IPS-11a (cell line): Measurements from ENCODE around the gene UTP14C.
"Not testable (repeated sequence)": the region's sequence is repeated elsewhere in the genome, so short reads cannot be mapped to it uniquely, and the experiment has no call there.

ENCODE experiments used
- H3K4me3 ChIP-seq: one replicate; pipeline ENCODE4 v1.5.1; 2013; ENCODE audit warnings: low read depth, low read length, control low read depth

Gene UTP14C, protein sequence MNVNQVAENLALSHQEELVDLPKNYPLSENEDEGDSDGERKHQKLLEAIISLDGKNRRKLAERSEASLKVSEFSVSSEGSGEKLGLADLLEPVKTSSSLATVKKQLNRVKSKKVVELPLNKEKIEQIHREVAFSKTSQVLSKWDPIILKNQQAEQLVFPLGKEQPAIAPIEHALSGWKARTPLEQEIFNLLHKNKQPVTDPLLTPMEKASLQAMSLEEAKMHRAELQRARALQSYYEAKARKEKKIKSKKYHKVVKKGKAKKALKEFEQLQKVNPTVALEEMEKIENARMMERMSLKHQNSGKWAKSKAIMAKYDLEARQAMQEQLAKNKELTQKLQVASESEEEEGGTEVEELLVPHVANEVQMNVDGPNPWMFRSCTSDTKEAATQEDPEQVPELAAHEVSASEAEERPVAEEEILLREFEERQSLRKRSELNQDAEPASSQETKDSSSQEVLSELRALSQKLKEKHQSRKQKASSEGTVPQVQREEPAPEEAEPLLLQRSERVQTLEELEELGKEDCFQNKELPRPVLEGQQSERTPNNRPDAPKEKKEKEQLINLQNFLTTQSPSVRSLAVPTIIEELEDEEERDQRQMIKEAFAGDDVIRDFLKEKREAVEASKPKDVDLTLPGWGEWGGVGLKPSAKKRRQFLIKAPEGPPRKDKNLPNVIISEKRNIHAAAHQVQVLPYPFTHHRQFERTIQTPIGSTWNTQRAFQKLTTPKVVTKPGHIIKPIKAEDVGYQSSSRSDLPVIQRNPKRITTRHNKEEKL

DNA sequence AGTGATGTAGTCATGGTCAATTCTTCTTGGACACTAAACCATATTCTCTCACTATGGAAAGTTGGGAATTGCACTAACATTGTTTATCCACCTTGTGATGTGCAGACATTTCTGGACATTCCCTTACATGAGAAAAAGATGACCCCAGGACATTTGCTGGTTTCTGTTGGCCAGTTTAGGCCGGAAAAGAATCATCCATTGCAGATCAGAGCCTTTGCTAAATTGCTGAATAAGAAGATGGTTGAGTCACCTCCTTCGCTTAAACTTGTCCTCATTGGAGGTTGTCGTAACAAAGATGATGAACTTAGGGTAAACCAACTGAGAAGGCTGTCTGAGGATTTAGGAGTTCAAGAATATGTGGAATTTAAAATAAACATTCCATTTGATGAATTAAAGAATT, at the start of gene UTP14C:
TSS of gene UTP14C (plus strand) at position 211 of the 400 bp plus-strand sequence. CDS start 4,114 bp downstream, outside the sequence.
- no peak within 1 kb of the TSS for H3K4me3 ChIP-seq

DNA sequence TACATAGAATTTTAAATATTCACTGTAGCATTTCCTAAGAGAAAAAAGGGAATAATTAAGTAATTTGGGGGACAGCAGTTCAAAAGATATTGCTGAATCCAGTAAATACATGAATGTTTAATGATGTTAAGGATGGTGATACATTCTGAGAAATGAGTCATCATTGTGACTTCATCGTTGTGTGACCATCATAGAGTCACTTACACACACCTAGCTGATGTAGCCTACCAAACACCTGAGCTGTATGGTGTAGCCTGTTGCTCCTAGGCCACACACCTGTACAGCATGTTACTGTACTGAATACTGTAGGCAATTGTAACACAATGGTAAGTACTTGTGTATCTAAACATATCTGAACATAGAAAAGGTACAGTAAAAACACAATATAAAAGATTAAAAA, 48.1 kb upstream of the UTP14C start:
- H3K4me3 ChIP-seq = no peak overlapping the region

DNA sequence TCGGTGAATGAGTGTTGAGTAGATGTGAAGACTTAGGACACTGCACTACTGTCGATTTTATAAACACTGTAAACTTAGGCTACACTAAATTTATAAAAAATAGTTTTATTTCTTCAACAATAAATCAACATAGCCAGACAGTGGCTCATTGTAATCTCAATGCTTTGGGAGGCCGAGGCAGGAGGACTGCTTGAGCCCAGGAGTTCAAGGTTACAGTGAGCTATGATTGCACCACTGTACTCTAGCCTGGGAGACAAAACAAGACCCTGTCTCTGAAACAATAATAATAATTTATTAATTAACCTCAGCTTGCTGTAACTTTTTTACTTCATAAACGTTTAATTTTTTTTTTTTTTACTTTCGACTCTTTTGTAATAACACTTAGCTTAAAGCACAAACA, 47.6 kb upstream of the UTP14C start:
- H3K4me3 ChIP-seq = no peak overlapping the region

DNA sequence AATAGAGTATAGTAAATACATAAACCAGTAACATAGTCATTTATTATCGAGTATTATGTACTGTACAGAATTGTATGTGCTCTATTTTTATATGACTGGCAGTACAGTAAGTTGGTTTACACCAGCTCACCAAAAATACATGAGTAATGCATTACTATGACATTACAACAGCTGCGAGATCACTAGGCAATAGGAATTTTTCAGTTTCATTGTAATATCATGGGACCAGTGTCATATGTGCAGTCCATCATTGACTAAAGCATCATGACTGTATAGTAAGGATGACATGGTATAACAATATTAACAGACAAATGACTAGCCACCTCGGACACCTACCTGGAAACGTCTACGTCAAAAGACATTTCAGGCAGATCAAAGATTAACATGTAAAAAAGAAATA, 46.9 kb upstream of the UTP14C start:
- H3K4me3 ChIP-seq = no peak overlapping the region

DNA sequence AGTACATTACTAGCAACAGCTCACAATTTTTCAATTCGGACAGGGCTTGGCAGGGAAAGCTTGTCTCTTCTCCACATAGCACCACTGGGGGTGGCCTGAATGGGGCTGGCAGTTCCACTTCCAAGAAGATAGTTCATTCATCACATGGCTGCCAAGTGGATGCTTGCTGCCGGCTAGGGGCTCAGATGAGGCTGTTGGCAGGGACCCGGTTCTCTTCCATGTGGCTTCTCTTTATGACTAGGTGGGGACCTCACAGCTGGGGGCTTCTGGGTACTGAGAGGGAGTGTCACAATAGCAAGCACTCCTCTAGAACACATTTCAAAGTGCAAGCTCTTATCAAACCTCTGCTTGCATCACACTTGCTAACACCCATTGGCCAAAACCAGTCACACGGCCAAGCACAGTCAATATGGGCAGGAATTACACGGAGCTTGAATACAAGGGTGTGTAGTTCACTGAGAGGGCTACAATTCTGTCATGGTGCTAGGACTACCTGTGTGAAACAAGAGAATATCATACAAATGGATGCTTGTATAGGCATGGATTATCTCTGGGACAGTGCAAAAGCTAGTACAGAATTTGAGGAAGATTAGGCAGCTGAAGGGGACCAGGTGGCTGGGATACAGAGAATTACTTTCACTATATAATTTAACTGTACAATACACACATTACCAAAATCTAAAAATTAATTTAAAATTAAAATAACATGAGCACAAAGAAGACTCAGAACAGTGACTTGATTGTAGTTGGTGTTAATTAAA, 45.5 kb upstream of the UTP14C start:
- no peak overlapping the region for H3K4me3 ChIP-seq

DNA sequence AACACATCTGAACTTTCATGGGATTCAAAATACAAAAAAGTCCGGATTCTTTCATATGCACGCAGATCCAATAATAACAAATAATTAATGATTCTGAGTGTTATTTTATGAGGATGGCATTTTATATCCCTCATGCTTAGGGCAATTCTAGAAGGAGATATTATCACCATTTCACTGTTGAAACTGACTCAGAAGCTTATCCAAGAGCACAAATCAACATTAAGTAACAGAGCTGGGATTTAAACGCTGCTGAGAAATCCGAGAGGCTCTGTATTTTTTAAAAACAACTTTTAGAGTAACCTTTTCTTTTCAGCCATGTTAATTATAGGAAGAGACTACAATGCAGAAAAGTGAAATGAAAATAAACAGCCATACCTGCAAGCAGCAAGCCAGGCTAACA, 43.6 kb upstream of the UTP14C start:
- H3K4me3 ChIP-seq = no peak overlapping the region

DNA sequence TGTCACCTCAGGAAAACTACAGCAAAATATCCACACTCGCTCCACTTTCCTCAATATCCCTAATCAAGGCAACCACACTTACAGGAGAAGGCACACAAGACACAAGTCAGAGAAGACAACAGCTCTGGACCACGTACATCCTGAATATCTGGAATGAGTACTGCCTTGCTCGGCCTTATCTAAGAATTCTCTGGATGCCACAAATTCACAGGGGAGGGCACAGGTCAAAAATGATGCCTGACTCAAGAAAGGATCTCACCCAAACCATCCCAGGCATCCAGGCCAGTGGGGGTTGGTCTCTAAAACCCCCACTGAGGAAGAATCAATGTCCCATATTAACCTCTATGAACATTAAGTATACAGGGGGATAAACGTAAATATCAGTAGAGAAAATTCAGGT, 43.1 kb upstream of the UTP14C start:
- H3K4me3 ChIP-seq = no peak overlapping the region

DNA sequence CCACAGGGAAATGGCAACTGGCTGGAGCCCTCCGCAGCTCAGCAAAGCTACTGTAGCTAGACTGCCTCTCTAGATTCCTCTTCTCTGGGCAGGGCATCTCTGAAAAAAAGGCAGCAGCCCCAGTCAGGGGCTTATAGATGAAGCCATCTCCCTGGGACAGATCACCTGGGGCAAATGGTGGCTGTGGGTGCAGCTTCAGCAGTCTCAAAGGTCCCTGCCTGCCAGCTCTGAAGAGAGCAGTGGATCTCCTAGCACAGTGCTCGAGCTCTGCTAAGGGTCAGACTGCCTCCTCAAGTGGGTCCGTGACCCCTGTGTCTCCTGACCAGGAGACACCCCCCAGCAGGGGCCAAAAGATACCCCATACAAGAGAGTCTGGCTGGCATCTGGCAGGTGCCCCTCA, 41.2 kb upstream of the UTP14C start:
- not testable (repeated sequence) for H3K4me3 ChIP-seq

DNA sequence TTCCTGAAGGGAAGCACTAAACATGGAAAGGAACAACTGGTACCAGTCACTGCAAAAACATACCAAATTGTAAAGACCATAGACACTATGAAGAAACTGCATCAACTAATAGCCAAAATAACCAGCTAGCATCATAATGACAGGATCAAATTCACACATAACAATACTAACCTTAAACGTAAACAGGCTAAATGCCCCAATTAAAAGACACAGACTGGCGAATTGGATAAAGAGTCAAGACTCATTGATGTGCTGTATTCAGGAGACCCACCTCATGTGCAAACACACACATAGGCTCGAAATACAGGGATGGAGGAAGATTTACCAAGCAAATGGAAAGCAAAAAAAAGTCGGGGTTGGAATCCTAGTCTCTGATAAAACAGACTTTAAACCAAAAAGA, 39.6 kb upstream of the UTP14C start:
- H3K4me3 ChIP-seq = not testable (repeated sequence)

DNA sequence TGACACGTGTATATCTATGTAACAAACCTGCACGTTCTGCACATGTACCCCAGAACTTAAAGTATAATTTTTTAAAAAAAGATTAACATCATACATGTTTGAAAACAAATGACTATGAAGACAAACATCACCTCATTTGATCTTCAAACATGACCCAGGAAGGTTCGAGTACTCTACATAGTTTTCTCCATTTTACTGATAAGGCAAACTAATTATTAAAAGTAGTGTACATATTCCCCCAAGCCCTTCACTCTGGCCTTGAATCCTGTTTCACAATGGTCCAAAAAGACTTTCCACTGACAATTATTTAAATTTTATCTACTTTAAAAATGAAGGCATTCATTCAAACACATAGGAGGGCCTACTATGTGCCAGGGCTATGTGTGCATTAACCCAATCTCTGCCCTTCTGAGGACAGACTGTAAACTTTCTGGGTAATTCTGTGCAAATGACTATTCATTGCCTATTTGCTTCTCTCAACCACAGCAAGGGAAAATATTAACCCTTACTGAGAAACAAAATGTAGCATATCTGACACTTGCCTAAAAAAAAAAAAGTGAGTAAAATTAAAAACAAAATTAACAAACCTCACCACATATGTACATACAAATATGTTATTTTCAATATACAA, 35.4 kb upstream of the UTP14C start:
- H3K4me3 ChIP-seq = no peak overlapping the region

DNA sequence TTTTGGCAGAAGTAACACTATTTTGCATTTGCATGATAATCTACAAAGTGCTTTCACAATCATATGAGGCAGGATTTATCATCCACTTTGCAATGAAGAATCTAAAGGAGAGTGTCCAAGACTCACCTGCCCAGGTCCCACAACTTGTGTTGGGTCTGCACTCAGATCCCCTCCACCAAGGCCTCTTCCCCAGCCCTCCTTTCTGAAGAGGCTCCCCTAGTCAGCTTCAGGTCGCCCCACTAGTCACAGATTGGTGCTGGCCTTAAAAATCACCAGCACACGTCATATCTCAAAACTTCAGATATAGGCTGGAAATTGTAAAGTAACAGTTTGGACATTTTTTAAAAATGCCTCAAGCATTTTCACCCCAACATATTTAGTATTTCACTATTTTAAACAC, 30.8 kb upstream of the UTP14C start:
- no peak overlapping the region for H3K4me3 ChIP-seq

DNA sequence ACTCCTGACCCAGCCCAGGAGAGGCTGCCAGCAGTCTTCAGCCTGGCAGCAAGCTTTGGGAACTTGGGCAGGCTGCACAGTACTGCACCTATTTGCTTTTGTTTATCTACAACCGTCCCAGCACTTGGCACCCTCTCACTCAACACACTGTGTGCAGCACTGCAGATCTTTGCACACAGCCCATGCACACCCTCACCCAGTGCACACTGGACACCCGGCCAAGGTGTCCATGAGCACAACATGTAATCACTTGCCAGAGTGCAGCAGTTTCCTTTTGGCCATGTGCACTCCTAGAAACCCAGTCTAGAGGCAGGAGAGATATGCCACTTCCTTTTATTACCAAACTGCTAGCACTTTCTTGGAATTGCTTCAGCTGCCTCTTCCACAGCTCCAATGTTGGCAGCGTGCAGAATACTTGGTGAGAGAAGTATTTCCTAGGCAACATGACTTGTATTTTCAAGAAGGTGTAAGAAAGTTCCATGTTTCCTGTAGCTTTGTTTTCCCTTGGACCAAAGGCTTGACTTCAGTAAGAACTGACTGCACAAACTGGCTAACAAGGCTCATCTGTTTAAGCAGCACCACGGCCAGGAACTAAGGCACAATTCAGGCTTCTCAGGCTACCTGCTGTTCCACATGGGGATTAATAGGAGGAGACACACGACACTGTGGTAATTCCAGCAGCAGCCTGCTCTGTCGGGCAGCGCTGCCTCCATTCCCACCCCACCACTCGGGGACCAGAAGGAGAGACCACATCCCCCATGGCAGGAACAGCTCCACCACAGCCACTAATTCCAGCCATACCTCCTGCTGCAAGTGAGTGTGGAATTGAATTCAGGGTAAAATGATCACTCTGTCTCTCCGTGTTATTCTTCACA, 28.6 kb upstream of the UTP14C start:
- no peak overlapping the region for H3K4me3 ChIP-seq

DNA sequence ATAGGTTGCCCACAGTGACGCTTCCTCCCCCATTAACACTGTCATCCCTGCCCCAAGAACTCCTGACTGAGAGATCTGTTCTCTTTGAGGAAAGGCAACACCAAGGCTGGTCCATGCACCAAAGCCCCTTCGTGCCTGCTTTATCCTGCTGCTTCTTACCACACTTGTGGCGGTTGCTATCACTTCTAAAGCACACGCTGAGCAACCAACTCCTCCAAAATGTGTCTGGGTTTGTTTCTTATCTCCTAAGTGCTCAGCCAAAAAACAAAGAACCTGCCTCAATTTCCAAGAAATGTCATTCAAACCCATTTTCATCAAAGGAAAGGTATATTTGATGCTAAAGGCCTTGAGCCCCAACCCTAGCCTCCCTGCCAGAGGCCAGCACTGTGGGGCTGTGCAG, 27.9 kb upstream of the UTP14C start:
- no peak overlapping the region for H3K4me3 ChIP-seq

DNA sequence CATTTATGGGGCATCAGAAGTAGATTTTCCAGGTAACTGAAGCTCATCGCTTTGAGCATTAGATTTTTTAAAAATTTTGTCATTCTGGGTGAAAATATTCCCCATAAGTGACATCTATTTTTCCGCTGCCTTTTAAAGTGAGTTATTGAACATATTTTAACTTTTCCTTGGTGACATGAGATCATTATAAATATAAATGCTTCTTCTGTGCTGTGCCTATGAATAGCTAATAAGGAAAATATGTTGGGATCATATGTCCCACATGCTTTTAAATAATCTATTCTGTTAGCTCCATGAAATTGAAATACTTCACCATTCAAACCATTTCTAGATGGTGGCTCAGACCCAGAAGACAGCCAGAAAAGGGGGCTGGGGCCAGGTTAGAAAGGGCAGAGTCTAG, 27.3 kb upstream of the UTP14C start:
- no peak overlapping the region for H3K4me3 ChIP-seq

DNA sequence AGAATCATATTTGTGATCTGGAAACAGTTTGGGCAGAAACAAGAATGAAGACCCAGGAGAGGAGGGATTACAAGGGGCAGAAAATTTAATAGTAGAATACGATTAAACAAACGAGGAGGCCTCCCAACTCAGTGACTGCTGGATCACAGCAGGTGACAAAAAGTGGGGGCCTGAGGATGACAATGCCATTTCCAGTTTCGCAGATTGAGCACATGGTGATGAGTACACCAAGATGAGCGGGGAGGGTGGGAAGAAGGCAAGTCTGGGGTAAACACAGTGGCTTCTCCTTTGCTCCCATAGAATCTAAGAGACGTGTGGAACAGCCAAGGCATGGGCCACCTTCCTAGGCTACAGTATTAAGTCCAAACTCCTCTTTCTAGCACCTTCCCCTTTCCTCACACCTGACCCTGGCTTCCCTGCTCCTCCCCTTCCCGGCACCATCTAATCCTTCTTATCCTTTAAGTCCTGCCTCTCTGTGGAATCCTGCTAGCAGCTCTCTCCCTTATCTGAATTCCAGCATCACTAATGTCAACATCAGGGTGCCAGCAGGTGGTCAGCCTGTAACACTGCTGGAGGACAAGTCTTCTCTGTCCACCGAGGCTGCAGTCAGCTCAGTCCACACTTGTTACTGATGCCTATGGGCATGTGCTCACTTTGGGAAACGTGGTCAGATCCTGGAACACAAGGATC, 26.7 kb upstream of the UTP14C start:
- H3K4me3 ChIP-seq = no peak overlapping the region

DNA sequence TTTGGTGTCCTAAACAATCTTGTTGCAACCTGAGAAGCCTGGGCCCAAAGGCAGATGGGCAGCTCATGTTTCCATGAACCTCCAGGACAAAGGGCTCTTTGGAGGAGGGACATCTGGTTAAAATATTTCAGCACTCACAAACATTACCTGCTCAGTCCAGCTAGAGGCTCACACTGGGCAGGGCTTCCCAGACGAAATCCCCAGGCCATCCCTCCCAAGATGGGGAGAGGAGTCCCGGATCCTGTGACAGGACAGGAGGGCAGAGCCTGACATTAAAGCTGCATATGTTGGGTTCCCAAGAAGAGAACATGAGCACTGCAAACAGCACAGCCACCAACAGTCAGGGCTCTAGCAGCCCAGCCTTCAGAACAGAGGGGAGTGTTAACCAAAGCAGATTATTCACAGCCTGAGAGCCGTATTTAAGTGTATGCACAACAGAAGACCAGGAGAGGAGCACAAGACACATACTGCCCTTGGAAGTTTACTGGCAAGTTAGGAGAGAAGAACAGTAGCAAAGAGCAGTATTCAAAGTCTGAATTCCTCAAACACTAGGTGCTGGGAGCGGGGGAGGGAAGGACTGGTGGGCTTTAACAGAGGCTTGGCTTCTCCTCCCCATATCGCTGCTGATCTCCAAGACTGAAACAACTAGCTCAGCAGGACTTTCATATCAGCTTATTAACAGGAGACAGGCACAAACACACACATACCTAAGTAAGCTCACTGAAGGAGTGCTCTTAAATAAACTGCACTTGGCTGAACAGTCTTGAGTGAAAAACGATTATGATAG, 25.6 kb upstream of the UTP14C start:
- no peak overlapping the region for H3K4me3 ChIP-seq

DNA sequence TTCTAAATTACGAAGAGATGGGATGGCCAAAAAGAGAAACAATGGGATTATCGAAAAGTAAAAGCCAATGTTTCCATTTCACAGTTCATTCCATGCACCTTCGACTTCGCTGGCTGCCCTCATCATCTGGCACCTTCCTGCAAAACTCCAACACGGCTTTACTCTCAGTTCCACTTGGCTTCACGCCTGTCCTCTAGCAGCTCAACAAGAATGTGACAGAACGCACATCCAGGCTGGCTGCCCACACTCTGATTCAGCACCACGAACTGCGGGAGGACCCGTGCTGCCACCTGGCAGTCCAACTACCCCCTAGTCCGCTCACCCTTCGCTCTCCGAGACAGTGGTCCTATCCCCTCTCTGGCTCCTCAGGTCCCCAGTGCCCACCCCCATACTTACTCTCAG, 25.0 kb upstream of the UTP14C start:
- no peak overlapping the region for H3K4me3 ChIP-seq

DNA sequence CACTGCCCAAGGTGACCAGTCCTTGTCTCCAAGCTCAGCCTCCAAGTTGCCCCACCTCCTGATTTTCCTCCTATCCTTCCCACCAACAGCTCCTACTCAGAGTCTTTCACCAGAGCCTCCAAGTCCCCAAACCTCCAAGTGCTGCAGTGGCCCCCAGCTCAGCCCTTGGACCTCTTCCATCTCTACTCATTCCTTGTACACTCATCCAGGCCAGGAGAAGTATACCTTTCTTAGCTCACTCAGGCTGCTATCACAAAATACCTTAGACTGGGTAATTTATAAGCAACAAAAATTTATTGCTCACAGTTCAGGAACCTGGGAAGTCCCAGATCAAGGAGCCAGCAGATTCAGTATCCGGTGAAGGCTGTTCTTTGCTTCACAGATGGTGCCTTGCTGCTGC, 24.6 kb upstream of the UTP14C start:
- H3K4me3 ChIP-seq = no peak overlapping the region
